SJCRH30 (cell line): ENCODE measurements around the gene POLD1. TPM values are rescaled to one million over a fixed set of nuclear protein-coding genes. Genes with fewer than 3 reads are reported as not detected.
A peak's percentile ranks its signal among the peaks of the same experiment; 100 is the strongest.
"Not testable (repeated sequence)": the region's sequence is repeated elsewhere in the genome, so short reads cannot be mapped to it uniquely, and the experiment has no call there.

Experiments used
- DNase-seq, 2 experiments: peaks; one replicate each; pipeline ENCODE4 v3.0.0-alpha.2; 2015 to 2020
- H3K27ac ChIP-seq: fragments of 250-450 bp; sonication (Bioruptor Pico); 2 replicates; pipeline ENCODE4 v1.5.1; 2020; ENCODE audit warnings: mild to moderate bottlenecking, moderate library complexity
- H3K27me3 ChIP-seq: fragments of 250-450 bp; sonication (Bioruptor Pico); 2 replicates; pipeline ENCODE4 v1.5.1; 2020; ENCODE audit warnings: mild to moderate bottlenecking, moderate library complexity
- H3K36me3 ChIP-seq: fragments of 250-450 bp; sonication (Bioruptor Pico); 2 replicates; pipeline ENCODE4 v1.5.1; 2020; ENCODE audit warnings: mild to moderate bottlenecking, moderate library complexity
- H3K4me1 ChIP-seq: fragments of 250-450 bp; sonication (Bioruptor Pico); 2 replicates; pipeline ENCODE4 v1.5.1; 2020; ENCODE audit warnings: mild to moderate bottlenecking, moderate library complexity
- H3K4me3 ChIP-seq: fragments of 250-450 bp; sonication (Bioruptor Pico); 2 replicates; pipeline ENCODE4 v1.5.1; 2020; ENCODE audit warnings: mild to moderate bottlenecking, moderate library complexity
- H3K9me3 ChIP-seq: fragments of 250-450 bp; sonication (Bioruptor Pico); replicated peaks from 2 replicates; pipeline ENCODE4 v1.5.1; 2020; ENCODE audit warnings: mild to moderate bottlenecking, moderate library complexity
- total RNA-seq: library from RNA; depleted of rRNA; stranded (reverse); fragments of >200 nt; shearing (Covaris generic); gene quantifications from 2 replicates; pipeline ENCODE4 v1.2.3, GENCODE V29; 2014

POLD1 gene
- total RNA-seq, 1 experiment from 2014 or later: 75.2 TPM

GRCh38 chr19:50378169-50378862, 5.8 kb upstream of the POLD1 start:
- H3K27me3 ChIP-seq: no peaks in the 10 kb centered on the region
- DNase-seq: no peak
- H3K4me3 ChIP-seq: no peak overlapping the region
- H3K36me3 ChIP-seq: peaks cover 3% of the 10 kb centered on the region; the same call in 1 of the 2 replicates
- H3K9me3 ChIP-seq: no peaks in the 10 kb centered on the region
- H3K4me1 ChIP-seq: no peaks in the 10 kb centered on the region
- H3K27ac ChIP-seq: no peak overlapping the region

- no peaks in the 10 kb centered on the region for H3K27me3 ChIP-seq
- peaks cover 3% of the 10 kb centered on the region; the same call in 1 of the 2 replicates for H3K36me3 ChIP-seq
- no peaks in the 10 kb centered on the region for H3K4me1 ChIP-seq
- no peaks in the 10 kb centered on the region for H3K9me3 ChIP-seq
- no peak for DNase-seq
- no peak overlapping the region for H3K27ac ChIP-seq
- no peak overlapping the region for H3K4me3 ChIP-seq
These were observed 5.3 kb upstream of the POLD1 start for GRCh38 chr19:50378863-50379236.

- DNase-seq: no peak
- Histone ChIP-seq H3K9me3 (no peaks in the 10 kb centered on the region), H3K36me3 (peaks cover 3% of the 10 kb centered on the region; the same call in 1 of the 2 replicates)
These were observed 4.5 kb upstream of the POLD1 start for GRCh38 chr19:50379602-50380001.

GRCh38 chr19:50380137-50380536, 4.0 kb upstream of the POLD1 start:
- H3K27me3 ChIP-seq: no peaks in the 10 kb centered on the region
- H3K4me1 ChIP-seq: no peaks in the 10 kb centered on the region
- H3K4me3 ChIP-seq: no peak overlapping the region
- H3K36me3 ChIP-seq: peaks cover 3% of the 10 kb centered on the region; the same call in 1 of the 2 replicates
- no peak overlapping the region for H3K27ac ChIP-seq
- no peaks in the 10 kb centered on the region for H3K9me3 ChIP-seq
- DNase-seq: no peak

More at GRCh38 chr19:50379602-50380001, 4.5 kb upstream of the POLD1 start:
- no peaks in the 10 kb centered on the region for H3K27me3 ChIP-seq
- H3K27ac ChIP-seq: no peak overlapping the region
- no peaks in the 10 kb centered on the region for H3K4me1 ChIP-seq
- no peak overlapping the region for H3K4me3 ChIP-seq

- H3K4me3 ChIP-seq: no peak overlapping the region
- no peaks in the 10 kb centered on the region for H3K9me3 ChIP-seq
- no peaks in the 10 kb centered on the region for H3K27me3 ChIP-seq
- DNase-seq: no peak
- no peak overlapping the region for H3K27ac ChIP-seq
- no peaks in the 10 kb centered on the region for H3K4me1 ChIP-seq
- peaks cover 3% of the 10 kb centered on the region; the same call in 1 of the 2 replicates for H3K36me3 ChIP-seq
These were observed 3.4 kb upstream of the POLD1 start for GRCh38 chr19:50380751-50381151.

GRCh38 chr19:50381881-50382729, 2.0 kb upstream of the POLD1 start:
- Histone ChIP-seq H3K4me3 (no peak overlapping the region), H3K36me3 (peaks cover 14% of the 10 kb centered on the region)
- DNase-seq: no peak

GRCh38 chr19:50383001-50383851, 921 bp upstream of the POLD1 start:
- H3K27me3 ChIP-seq: no peaks in the 10 kb centered on the region
- H3K4me3 ChIP-seq: peak overlapping the region; percentile 73
- peaks cover 19% of the 10 kb centered on the region for H3K36me3 ChIP-seq
- H3K27ac ChIP-seq: no peak overlapping the region; the same call in 1 of the 2 replicates
- no peaks in the 10 kb centered on the region for H3K9me3 ChIP-seq
- no peak for DNase-seq
- H3K4me1 ChIP-seq: no peaks in the 10 kb centered on the region

More at GRCh38 chr19:50381881-50382729, 2.0 kb upstream of the POLD1 start:
- Histone ChIP-seq H3K27me3 (no peaks in the 10 kb centered on the region), H3K9me3 (no peaks in the 10 kb centered on the region), H3K4me1 (no peaks in the 10 kb centered on the region), H3K27ac (no peak overlapping the region)

GRCh38 chr19:50384685-50385535, 763 bp downstream of the POLD1 start:
- H3K4me3 ChIP-seq: peak overlapping the region; percentile 73
- peak in 1 of 2 experiments; percentile 42 for DNase-seq
- H3K27me3 ChIP-seq: no peaks in the 10 kb centered on the region
- H3K9me3 ChIP-seq: no peaks in the 10 kb centered on the region
- H3K4me1 ChIP-seq: no peaks in the 10 kb centered on the region
- peak overlapping the region; percentile 83 for H3K27ac ChIP-seq
- H3K36me3 ChIP-seq: peaks cover 19% of the 10 kb centered on the region

- no peak for DNase-seq
- H3K4me3 ChIP-seq: no peak overlapping the region
- H3K27me3 ChIP-seq: no peaks in the 10 kb centered on the region
- no peaks in the 10 kb centered on the region for H3K9me3 ChIP-seq
- no peaks in the 10 kb centered on the region for H3K4me1 ChIP-seq
- H3K36me3 ChIP-seq: peaks cover 37% of the 10 kb centered on the region
- H3K27ac ChIP-seq: no peak overlapping the region
These were observed 3.2 kb downstream of the POLD1 start for GRCh38 chr19:50387176-50387867.

GRCh38 chr19:50387868-50388245, 3.7 kb downstream of the POLD1 start:
- no peak overlapping the region for H3K4me3 ChIP-seq
- DNase-seq: no peak
- no peaks in the 10 kb centered on the region for H3K4me1 ChIP-seq
- H3K36me3 ChIP-seq: peaks cover 42% of the 10 kb centered on the region
- no peak overlapping the region for H3K27ac ChIP-seq
- no peaks in the 10 kb centered on the region for H3K27me3 ChIP-seq
- H3K9me3 ChIP-seq: no peaks in the 10 kb centered on the region

GRCh38 chr19:50390295-50390694, 6.1 kb downstream of the POLD1 start:
- not testable (repeated sequence) for H3K27ac ChIP-seq, H3K4me1 ChIP-seq, H3K4me3 ChIP-seq

GRCh38 chr19:50390952-50391351, 6.8 kb downstream of the POLD1 start:
- H3K27me3 ChIP-seq, H3K4me3 ChIP-seq, H3K27ac ChIP-seq, DNase-seq, H3K4me1 ChIP-seq, H3K9me3 ChIP-seq: not testable (repeated sequence)
- H3K36me3 ChIP-seq: peaks cover 55% of the 10 kb centered on the region

More at GRCh38 chr19:50390295-50390694, 6.1 kb downstream of the POLD1 start:
- not testable (repeated sequence) for DNase-seq, H3K9me3 ChIP-seq, H3K27me3 ChIP-seq
- H3K36me3 ChIP-seq: peaks cover 55% of the 10 kb centered on the region

- Histone ChIP-seq H3K4me3 (no peak overlapping the region), H3K27ac (no peak overlapping the region), H3K36me3 (peaks cover 40% of the 10 kb centered on the region), H3K9me3 (no peaks in the 10 kb centered on the region), H3K27me3 (no peaks in the 10 kb centered on the region), H3K4me1 (no peaks in the 10 kb centered on the region)
- no peak for DNase-seq
These were observed 8.6 kb downstream of the POLD1 start for GRCh38 chr19:50392759-50393158.
